ENCODE data around the gene CACNA1C. TPM values are rescaled to one million over a fixed set of nuclear protein-coding genes. Genes with fewer than 3 reads are reported as not detected.

The CACNA1C gene
- total RNA-seq, 1 donor from 2014 or later = 201 TPM

- no peak for DNase-seq
- no peak for ATAC-seq
- intact Hi-C loops (cut with micrococcal nuclease) = no loop called here
Measured at GRCh38 chr12:2544230-2544629, 491.4 kb downstream of the CACNA1C start.

- ATAC-seq (peak; percentile 17), DNase-seq (no peak)
- intact Hi-C loops (cut with micrococcal nuclease) = no loop called here
Measured at GRCh38 chr12:2547273-2548044, 494.7 kb downstream of the CACNA1C start.

- intact Hi-C loops (cut with micrococcal nuclease) = no loop called here
- ATAC-seq = peak; percentile 6
- DNase-seq = no peak
Measured at GRCh38 chr12:2548081-2548480, 495.3 kb downstream of the CACNA1C start.

GRCh38 chr12:2550561-2551411 lies 498.0 kb downstream of the CACNA1C start:
- DNase-seq (no peak), ATAC-seq (peak; percentile 51)
- intact Hi-C loops (cut with micrococcal nuclease) = no loop called here

GRCh38 chr12:2551412-2551900 lies 498.7 kb downstream of the CACNA1C start:
- peak; percentile 3 for ATAC-seq
- no peak for DNase-seq
- intact Hi-C loops (cut with micrococcal nuclease) = no loop called here

GRCh38 chr12:2552000-2552756 lies 499.4 kb downstream of the CACNA1C start:
- intact Hi-C loops (cut with micrococcal nuclease) = no loop called here
- no peak for DNase-seq
- ATAC-seq = peak; percentile 43

- DNase-seq (no peak), ATAC-seq (peak; percentile 21)
- intact Hi-C loops (cut with micrococcal nuclease) = no loop called here
Measured at GRCh38 chr12:2553388-2554126, 500.8 kb downstream of the CACNA1C start.

GRCh38 chr12:2555487-2556082 lies 502.8 kb downstream of the CACNA1C start:
- no peak for ATAC-seq
- intact Hi-C loops (cut with micrococcal nuclease) = no loop called here

GRCh38 chr12:2557597-2557996 lies 504.8 kb downstream of the CACNA1C start:
- DNase-seq (no peak), ATAC-seq (no peak)
- intact Hi-C loops (cut with micrococcal nuclease) = no loop called here

More at GRCh38 chr12:2555487-2556082, 502.8 kb downstream of the CACNA1C start:
- DNase-seq = no peak

- no peak for DNase-seq
- intact Hi-C loops (cut with micrococcal nuclease) = no loop called here
- ATAC-seq = no peak
Measured at GRCh38 chr12:2559931-2560330, 507.1 kb downstream of the CACNA1C start.

- DNase-seq (no peak), ATAC-seq (no peak)
- intact Hi-C loops (cut with micrococcal nuclease) = no loop called here
Measured at GRCh38 chr12:2560356-2560755, 507.6 kb downstream of the CACNA1C start.

GRCh38 chr12:2561367-2561766 lies 508.6 kb downstream of the CACNA1C start:
- ATAC-seq (peak; percentile 19), DNase-seq (no peak)
- intact Hi-C loops (cut with micrococcal nuclease) = no loop called here

- intact Hi-C loops (cut with micrococcal nuclease) = no loop called here
- peak; percentile 36 for ATAC-seq
- DNase-seq = no peak
Measured at GRCh38 chr12:2562400-2562799, 509.6 kb downstream of the CACNA1C start.

- ATAC-seq = no peak
- intact Hi-C loops (cut with micrococcal nuclease) = no loop called here
- no peak for DNase-seq
Measured at GRCh38 chr12:2563709-2564108, 510.9 kb downstream of the CACNA1C start.

- intact Hi-C loops (cut with micrococcal nuclease) = no loop called here
- ATAC-seq (no peak), DNase-seq (no peak)
Measured at GRCh38 chr12:2566161-2566560, 513.4 kb downstream of the CACNA1C start.

GRCh38 chr12:2567711-2568110 lies 514.9 kb downstream of the CACNA1C start:
- ATAC-seq (no peak), DNase-seq (no peak)
- intact Hi-C loops (cut with micrococcal nuclease) = no loop called here

- intact Hi-C loops (cut with micrococcal nuclease) = no loop called here
- ATAC-seq = no peak
- DNase-seq = no peak
Measured at GRCh38 chr12:2570562-2570961, 517.8 kb downstream of the CACNA1C start.

GRCh38 chr12:2574355-2574935 lies 521.7 kb downstream of the CACNA1C start:
- DNase-seq (no peak), ATAC-seq (no peak)
- intact Hi-C loops (cut with micrococcal nuclease) = no loop called here

Measured in left ventricle myocardium superior (tissue), 1 donor.